Endothelial cell of umbilical vein (primary cell): ENCODE data around the gene CSMD2.

Experiments used
- CTCF ChIP-seq, 2 donors: IDR thresholded peaks; 1 replicate in 1 of 2; 2 replicates in 1 of 2; pipeline ENCODE4 v1.5.1; 2011; ENCODE audit warnings: low read length in 2 of 2, mild to moderate bottlenecking in 2 of 2, moderate library complexity in 2 of 2, control low read depth in 1 of 2, inconsistent platforms in 1 of 2, low read depth in 1 of 2; ENCODE audit not compliant: insufficient read depth in 1 of 2; ENCODE audit errors: extremely low read depth in 1 of 2
- EZH2 ChIP-seq: IDR thresholded peaks from 2 replicates; pipeline ENCODE4 v1.6.1; 2012; ENCODE audit warnings: borderline replicate concordance, low read depth, mild to moderate bottlenecking, moderate library complexity, low read length, inconsistent platforms; ENCODE audit not compliant: severe bottlenecking
- GATA2 ChIP-seq: IDR thresholded peaks from 2 replicates; pipeline ENCODE4 v1.7.0; 2011; ENCODE audit warnings: low read depth, mild to moderate bottlenecking, moderate library complexity, mixed read lengths, low read length; ENCODE audit not compliant: insufficient read length, insufficient read depth
- MAX ChIP-seq: IDR thresholded peaks from 2 replicates; pipeline ENCODE4 v1.6.1; 2011; ENCODE audit not compliant: insufficient read depth, insufficient read length
- POLR2A ChIP-seq: IDR thresholded peaks from 2 replicates; pipeline ENCODE4 v1.6.1; 2012; ENCODE audit warnings: low read depth, mild to moderate bottlenecking, control low read depth, low read length
- POLR2AphosphoS5 ChIP-seq: IDR thresholded peaks from 2 replicates; pipeline ENCODE4 v1.6.1; 2012; ENCODE audit warnings: low read depth, mild to moderate bottlenecking, control low read depth, low read length, moderate library complexity; ENCODE audit not compliant: insufficient read depth

GRCh38 chr1:33842348-33842747 is 322.7 kb downstream of the CSMD2 start:
- TF ChIP-seq EZH2 (no peak), CTCF (IDR thresholded peaks at IDR 0.05; ENCODE audit: extremely low read depth in 1 of 2, insufficient read depth in 1 of 2, low read depth in 1 of 2, low read length in 2 of 2) (no peak), POLR2A (no peak), GATA2 (no peak), POLR2AphosphoS5 (no peak), MAX (no peak)
